NCI-H1092 (cell line): ENCODE results near the gene EYS.
A peak's percentile ranks its signal among the peaks of the same experiment; 100 is the strongest.
"Not testable (repeated sequence)": the region's sequence is repeated elsewhere in the genome, so short reads cannot be mapped to it uniquely, and the experiment has no call there.

Source experiments
- DNase-seq: peaks from one replicate; lab custom pipeline; 2025; lab: John Stamatoyannopoulos, UW

Gene EYS

GRCh38 chr6:63789699-63790098, 1917.3 kb downstream of the EYS start:
- DNase-seq, result no peak

DNA sequence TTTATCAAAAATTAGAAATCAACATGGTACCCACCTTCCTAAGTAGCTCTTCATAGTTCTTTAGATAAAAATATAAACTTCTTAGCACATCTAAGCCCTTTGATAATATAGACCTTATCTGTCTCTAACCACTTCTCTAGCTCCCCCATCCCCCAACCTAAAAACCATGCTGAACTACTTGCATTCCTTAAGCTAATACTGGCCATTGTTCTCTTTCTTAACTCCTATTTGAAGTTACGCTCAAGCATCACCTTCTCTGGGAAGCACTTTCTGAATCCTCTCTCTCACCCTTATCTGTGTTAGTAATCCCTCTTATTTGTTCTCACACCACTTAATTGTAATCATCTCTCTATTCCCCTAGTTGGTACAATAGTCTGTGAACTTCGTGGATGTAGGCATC, 1918.5 kb downstream of the EYS start:
- DNase-seq, result no peak

GRCh38 chr6:63787021-63787420, 1920.0 kb downstream of the EYS start:
- no peak for DNase-seq

- DNase-seq, result no peak
Observed at GRCh38 chr6:63785006-63785405, 1922.0 kb downstream of the EYS start.

GRCh38 chr6:63783096-63783495, 1923.9 kb downstream of the EYS start:
- DNase-seq, result no peak

DNA sequence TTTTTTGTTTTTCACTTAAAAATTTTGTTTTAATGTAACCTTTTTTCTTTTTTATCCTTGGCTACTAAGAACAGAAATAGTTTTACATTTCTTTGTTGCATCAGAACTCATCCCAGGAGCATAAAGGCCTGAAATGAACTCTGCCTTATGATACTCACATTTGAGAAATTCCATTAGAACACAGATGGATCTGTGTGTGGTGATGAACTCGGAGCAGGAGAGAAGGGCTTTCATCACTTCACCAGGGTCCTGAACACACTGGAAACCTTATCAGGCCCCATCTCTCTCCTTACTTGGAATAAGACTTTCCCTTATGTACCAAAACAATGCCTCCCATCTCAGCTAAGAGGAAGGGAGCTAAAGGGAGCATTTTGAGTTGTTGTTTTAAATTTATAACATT, 1932.1 kb downstream of the EYS start:
- DNase-seq, result no peak

DNA sequence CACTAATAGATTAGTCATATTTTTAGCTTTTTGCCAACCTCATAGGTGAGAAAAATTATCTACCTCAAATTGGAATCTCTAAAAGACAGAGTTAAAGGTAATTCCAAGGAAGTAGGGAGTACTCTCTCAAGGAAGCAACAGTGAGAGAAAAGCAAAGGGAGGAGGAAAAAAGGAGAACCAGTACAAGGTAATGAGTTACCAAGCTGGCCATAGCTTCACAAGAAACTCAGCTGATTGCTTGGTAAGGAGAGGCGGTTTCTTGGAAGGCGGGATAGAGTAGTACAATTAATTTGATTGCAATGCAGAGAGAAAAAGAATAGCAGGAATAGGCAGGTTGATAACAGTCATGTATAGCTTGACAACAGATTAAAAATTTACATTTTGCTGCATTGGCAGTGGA, 1933.8 kb downstream of the EYS start:
- DNase-seq, result no peak

DNA sequence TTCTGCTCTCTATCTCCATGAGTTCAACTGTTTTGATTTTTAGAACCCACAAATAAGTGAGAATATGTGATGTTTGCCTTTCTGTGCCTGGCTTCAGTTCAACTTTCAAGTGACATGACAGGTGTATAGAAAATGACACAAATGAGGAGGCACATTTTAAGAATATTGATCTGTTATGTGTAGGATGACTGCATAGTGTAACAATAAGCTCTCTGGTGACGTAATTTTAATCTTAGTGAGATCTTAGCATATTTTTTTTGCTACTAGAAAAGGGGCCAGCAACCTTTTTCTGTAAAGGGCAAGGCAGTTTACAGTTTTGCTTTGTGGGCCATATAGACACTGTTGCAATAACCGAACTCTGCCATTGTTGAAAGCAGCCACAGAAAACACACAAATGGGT, 1941.2 kb downstream of the EYS start:
- DNase-seq, result no peak

- DNase-seq, result peak; percentile 0
Observed at GRCh38 chr6:63764318-63764916, 1942.6 kb downstream of the EYS start.

DNA sequence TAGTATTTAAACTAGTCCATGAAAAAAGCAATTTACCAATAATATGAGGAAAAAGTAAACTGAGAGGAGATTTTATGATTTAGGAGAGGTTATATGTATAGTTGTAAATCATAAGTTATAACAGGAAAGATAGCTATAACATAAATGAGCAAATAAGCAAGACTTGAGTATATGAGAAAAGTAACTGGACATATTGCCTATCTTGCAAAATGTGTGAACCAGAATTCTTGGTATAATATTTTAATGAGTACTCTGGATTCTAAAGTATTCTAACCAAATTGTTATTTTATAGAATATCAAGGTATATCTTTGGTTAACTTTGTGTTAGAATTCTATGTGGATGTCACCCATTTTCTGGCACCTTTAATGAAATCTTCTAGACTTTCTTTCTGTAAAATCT, 1946.8 kb downstream of the EYS start:
- DNase-seq, result no peak

DNA sequence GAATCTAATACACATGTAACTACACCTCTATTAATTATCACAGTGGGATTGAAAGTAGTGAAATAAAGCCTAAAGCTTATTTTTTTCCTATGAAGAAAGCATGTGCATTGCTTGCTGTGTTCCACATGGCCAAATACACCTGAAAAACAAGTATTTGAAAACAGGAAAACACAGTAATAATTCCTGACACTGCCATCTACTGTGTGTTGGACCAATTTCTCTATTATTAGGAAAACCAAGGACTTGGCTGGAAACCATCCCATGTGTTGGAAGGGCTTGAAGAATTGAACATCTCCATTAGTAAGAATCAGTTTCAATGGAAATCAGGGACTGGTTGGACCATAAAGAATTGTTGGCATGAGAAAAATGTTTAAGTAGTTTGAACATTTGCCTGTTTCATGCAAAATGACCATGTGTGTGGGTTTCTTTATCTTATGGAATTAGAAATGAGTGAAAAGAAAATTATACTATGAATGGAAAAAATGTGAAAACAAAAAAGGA, 1947.4 kb downstream of the EYS start:
- no peak for DNase-seq

DNA sequence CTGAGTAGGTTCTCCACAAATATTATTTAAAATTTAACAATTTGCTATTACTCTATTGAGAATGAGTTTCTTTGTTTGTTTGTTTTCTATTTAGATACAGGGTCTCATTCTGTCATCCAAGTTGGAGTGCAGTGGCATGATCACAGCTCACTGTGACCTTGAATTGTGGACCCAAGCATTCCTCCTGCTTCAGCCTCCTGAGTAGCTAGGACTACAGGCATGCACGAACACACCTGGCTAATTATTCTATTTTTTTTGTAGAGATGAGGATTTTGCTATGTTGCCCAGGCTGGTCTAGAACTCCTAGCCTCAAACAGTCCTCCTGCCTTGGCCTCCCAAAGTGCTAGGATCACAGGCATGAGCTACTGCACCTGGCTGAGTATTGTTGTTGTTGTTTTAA, 1949.2 kb downstream of the EYS start:
- DNase-seq, result no peak

DNA sequence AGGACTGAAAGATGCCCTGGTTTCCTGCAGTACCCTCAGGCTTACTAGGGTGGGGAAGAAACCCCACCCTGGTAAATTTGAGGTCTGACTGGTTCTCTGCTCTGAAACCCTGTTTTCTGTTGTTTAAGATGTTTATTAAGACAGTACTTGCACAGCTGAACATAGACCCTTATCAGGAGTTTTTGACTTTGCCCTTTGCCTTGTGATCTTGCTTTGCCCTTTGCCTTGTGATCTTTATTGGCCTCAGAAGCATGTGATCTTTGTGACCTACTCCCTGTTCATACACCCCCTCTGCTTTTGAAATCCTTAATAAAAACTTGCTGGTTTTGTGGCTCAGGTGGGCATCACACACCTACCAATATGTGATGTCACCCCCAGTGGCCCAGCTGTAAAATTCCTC, 1949.8 kb downstream of the EYS start:
- not testable (repeated sequence) for DNase-seq

DNA sequence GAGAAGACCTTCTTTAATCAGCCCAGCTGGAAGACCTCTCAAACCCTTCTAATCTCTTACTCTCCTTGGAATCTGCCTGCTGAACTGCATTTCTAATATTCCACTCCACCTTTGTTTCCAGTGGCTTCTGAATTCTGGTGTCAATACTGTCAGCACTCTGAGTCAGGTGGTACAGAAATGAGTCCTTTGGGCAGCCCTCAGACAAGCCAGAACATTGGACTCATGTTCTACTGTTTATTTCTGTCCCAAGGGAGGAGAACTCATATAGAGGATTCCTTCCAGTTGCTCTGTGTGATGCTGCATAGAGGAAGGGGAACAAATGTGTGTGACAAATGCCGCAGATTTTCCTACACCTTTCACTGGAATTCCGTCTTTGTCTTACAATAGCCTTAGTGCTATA, 1956.6 kb downstream of the EYS start:
- no peak for DNase-seq

- no peak for DNase-seq
Observed at GRCh38 chr6:63745784-63746183, 1961.2 kb downstream of the EYS start.

DNA sequence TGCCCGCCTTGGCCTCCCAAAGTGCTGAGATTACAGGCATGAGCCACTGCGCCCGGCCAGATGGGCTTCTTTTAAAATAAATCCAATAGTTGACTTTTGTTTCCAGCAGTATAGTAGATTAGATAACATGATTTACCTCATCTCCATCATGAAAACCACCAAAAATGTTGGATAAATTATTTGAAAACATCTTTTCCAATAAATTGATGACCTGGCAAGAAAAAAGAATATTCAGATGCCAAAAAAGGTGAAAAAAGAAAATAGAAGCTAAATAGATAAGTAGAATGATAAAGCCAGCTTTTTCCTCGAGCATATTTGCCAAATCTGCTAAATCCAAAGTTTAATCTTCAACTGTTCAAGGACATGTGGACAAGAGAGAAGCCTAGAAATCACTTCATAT, 1962.2 kb downstream of the EYS start:
- DNase-seq, result no peak

GRCh38 chr6:63743691-63744090, 1963.3 kb downstream of the EYS start:
- DNase-seq, result no peak

DNA sequence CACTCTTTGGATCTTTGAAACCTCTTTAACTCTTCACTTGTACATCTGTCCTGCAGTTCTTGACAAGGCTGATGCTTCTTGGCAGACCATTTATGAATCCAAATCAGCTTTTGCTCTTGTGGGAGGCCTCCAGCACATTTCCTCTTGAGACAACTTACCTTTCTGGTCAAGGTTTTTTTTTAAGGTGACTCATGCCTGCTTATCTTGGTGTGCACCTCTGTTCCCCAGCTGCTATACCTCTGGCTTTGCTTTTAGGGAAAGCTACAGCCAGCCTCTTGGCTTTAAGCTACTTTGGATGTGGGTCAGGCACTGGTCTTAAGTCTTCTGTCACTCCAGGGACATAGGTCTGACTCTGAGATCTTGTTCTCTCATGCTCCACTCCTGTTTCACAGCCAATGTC, 1965.0 kb downstream of the EYS start:
- DNase-seq, result no peak

- DNase-seq, result no peak
Observed at GRCh38 chr6:63740709-63741108, 1966.3 kb downstream of the EYS start.

- no peak for DNase-seq
Observed at GRCh38 chr6:63739094-63739687, 1967.8 kb downstream of the EYS start.

DNA sequence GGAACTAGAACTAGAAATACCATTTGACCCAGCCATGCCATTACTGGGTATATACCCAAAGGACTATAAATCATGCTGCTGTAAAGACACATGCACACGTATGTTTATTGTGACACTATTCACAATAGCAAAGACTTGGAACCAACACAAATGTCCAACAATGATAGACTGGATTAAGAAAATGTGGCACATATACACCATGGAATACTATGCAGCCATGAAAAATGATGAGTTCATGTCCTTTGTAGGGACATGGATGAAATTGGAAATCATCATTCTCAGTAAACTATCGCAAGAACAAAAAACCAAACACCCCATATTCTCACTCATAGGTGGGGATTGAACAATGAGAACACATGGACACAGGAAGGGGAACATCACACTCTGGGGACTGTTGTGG, 1968.8 kb downstream of the EYS start:
- DNase-seq, result not testable (repeated sequence)

- DNase-seq, result no peak
Observed at GRCh38 chr6:63734923-63735322, 1972.1 kb downstream of the EYS start.

DNA sequence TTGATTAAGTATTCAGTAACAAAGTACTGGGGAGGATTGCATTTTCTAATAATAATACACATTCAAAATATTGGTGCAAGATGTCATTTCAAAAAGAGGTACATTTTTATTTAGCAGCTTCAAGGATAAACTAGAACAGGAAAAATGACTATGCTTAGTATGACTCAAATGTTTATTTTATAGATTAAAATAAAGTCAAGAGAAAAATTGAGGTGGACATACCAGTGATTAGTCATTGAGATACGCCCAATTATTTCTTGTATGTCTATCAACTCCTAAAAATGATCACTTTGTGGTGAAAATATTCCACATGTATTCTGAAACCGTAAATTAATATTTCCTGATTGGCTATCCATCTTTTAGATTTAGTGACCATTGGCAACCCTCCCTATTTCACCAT, 1974.7 kb downstream of the EYS start:
- no peak for DNase-seq

DNA sequence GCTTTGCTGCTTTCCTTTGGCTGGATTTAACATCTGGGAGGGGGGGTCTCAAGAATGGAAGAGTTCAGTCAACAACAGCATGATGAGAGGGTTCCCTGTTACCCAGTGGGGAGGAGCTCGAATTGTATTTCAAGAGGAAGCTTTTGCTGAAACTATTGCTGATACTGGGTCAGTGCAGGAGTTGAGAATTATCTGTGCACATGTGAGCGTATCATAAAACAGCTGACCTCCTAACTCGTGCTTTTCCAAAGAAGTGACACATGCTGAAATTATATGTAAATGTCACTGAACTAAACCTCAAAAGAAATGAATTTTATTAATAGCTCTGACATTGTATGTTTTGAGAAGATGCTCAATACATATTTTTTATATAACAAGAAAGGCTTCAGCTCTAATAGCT, 1975.1 kb downstream of the EYS start:
- no peak for DNase-seq
